Subcutaneous abdominal adipose tissue (tissue), 5 donors: ENCODE data around the gene ISM1.
A peak's percentile ranks its signal among the peaks of the same experiment; 100 is the strongest.

ENCODE experiments used
- H3K27ac ChIP-seq: one replicate; pipeline ENCODE4 v1.7.0; 2013; ENCODE audit warnings: low read depth, mild to moderate bottlenecking, inconsistent platforms, low read length, moderate library complexity
- H3K27me3 ChIP-seq, 5 donors: one replicate each; pipeline ENCODE4 v1.7.0; 2013; ENCODE audit warnings: low read length in 5 of 5, inconsistent platforms in 1 of 5; ENCODE audit not compliant: control insufficient read depth in 5 of 5, insufficient read depth in 4 of 5
- H3K36me3 ChIP-seq, 5 donors: one replicate each; pipeline ENCODE4 v1.7.0; 2013; ENCODE audit warnings: low read length in 5 of 5; ENCODE audit not compliant: control insufficient read depth in 5 of 5, insufficient read depth in 5 of 5
- H3K4me1 ChIP-seq, 5 donors: one replicate each; pipeline ENCODE4 v1.7.0; 2013; ENCODE audit warnings: low read length in 5 of 5, mild to moderate bottlenecking in 3 of 5, moderate library complexity in 1 of 5; ENCODE audit not compliant: control insufficient read depth in 5 of 5, insufficient read depth in 5 of 5
- H3K4me3 ChIP-seq, 5 donors: one replicate each; pipeline ENCODE4 v1.7.0; 2013; ENCODE audit warnings: low read length in 5 of 5, low read depth in 1 of 5
- H3K9ac ChIP-seq, 5 donors: one replicate each; pipeline ENCODE4 v1.7.0; 2013; ENCODE audit warnings: low read length in 5 of 5, mild to moderate bottlenecking in 4 of 5, moderate library complexity in 3 of 5
- H3K9me3 ChIP-seq, 5 donors: one replicate each; pipeline ENCODE4 v1.7.0; 2013; ENCODE audit warnings: low read length in 5 of 5; ENCODE audit not compliant: control insufficient read depth in 5 of 5
- donor health status: healthy.
- donor health status: healthy.
- donor health status: healthy.
- donor health status: healthy.
- donor health status: healthy.

ISM1 gene

DNA sequence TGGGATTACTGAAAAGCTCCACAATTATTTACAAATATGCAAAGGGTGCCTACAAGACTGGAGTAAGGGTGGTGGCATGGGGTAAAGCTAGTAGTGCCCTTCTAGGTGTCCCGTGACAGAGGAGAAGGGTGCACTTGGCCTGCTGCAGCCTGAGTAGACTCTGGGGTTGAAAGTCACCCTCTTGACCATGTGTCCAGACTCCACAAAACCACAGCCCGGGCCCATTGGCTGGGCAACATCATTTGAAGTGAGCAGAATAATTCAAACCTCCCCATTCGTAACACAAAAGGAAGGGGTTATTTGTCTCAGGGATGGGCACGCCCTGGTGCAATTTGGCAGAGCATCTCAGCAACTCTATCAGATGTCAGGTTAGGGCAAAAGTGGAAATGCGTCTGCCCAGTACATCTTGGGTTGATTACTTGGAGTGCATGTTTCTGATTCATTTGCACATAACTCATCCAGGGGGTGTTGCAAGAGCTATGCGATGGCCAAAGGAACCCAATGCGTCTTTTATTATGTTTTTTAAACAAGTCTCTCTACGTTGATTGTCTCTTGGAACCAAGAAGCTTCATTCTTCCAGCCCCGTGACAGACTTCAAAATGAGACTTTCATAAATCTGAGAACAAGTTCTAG is 56.7 kb downstream of the ISM1 start:
- Histone ChIP-seq H3K27me3 (peaks cover 0 to 4% (median 0%) of the 10 kb centered on the region in 5 donors), H3K4me1 (peaks cover 0 to 8% (median 0%) of the 10 kb centered on the region in 5 donors), H3K4me3 (no peak overlapping the region), H3K9me3 (peaks cover 0 to 3% (median 0%) of the 10 kb centered on the region in 5 donors), H3K27ac (peak overlapping the region; percentile 30), H3K36me3 (peaks cover 0 to 3% (median 0%) of the 10 kb centered on the region in 5 donors), H3K9ac (no peak overlapping the region)

DNA sequence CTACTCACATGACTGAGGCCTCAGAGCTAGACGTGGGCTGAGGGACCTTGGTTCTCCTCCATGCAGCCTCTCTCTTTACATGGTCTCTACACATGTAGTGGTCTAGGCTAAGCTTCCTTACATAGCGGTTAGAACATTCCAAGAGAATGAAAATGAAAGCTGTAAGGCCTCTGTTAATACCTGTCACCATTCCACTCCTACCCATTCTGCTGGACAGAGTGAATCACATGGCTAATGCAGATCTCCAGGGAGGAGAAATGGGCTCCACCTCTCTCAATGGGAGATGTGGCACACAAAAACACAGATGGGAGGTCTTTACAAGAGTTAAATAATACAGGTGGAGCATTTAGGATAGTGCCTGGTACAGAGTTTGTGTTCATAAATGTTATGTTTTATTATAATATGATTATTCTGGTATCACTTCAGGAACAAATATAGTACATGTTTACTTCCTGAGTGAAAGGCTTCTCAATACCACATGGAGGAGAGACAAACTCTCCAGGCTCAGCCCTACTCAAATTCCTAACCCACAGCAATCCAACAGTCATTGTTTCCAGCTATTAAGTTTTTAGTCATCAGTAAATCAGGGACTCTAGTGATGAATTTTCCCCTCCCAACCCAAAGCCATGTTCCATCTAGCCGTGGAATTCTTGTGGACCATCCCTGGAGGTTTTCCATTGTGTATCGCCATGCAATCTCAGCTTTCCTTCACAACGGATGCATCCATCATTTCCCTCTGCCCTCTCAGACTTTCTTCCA is 57.9 kb downstream of the ISM1 start:
- Histone ChIP-seq H3K27me3 (peaks cover 0 to 4% (median 0%) of the 10 kb centered on the region in 5 donors), H3K4me3 (no peak overlapping the region), H3K36me3 (peaks cover 0 to 3% (median 0%) of the 10 kb centered on the region in 5 donors), H3K9ac (no peak overlapping the region), H3K9me3 (peaks cover 0 to 3% (median 0%) of the 10 kb centered on the region in 5 donors), H3K27ac (no peak overlapping the region), H3K4me1 (peaks cover 0 to 7% (median 0%) of the 10 kb centered on the region in 5 donors)

DNA sequence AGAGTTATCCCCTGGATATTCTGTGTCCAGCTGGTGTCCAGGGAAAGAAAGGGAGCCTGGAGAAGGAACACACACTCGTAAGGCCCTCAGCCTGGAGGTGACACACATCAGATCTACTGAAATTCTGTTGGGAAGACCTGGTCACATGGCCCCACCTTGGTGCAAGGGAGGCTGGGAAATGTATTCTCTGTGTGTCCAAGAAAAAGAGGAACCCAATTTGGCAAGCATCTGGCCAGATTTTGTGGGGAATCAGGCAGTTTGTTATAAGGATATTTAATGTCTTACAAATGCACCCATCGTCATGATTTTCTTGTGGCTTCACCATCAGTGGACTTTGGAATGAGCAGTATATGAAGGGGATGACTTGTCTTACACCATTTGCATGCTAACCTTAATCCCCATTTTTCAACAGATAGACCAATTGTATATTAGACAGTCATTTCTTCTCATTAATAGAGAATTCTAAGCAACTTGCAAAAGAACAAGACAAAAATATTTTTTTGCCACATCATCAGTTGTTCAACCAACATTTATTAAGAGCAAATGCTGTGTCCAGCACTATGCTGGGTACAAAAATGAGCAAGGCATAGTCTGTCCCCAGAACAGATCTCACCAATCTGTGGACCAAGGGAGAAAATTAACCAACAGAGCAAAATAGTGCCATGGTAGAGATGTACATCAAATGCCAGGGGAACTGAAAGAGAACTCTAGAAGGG is 59.7 kb downstream of the ISM1 start:
- Histone ChIP-seq H3K9ac (no peak overlapping the region), H3K4me1 (peaks cover 0 to 7% (median 0%) of the 10 kb centered on the region in 5 donors), H3K27me3 (peaks cover 0 to 3% (median 0%) of the 10 kb centered on the region in 5 donors), H3K27ac (no peak overlapping the region), H3K9me3 (peaks cover 0 to 3% (median 0%) of the 10 kb centered on the region in 5 donors), H3K36me3 (peaks cover 0 to 3% (median 0%) of the 10 kb centered on the region in 5 donors), H3K4me3 (no peak overlapping the region)

DNA sequence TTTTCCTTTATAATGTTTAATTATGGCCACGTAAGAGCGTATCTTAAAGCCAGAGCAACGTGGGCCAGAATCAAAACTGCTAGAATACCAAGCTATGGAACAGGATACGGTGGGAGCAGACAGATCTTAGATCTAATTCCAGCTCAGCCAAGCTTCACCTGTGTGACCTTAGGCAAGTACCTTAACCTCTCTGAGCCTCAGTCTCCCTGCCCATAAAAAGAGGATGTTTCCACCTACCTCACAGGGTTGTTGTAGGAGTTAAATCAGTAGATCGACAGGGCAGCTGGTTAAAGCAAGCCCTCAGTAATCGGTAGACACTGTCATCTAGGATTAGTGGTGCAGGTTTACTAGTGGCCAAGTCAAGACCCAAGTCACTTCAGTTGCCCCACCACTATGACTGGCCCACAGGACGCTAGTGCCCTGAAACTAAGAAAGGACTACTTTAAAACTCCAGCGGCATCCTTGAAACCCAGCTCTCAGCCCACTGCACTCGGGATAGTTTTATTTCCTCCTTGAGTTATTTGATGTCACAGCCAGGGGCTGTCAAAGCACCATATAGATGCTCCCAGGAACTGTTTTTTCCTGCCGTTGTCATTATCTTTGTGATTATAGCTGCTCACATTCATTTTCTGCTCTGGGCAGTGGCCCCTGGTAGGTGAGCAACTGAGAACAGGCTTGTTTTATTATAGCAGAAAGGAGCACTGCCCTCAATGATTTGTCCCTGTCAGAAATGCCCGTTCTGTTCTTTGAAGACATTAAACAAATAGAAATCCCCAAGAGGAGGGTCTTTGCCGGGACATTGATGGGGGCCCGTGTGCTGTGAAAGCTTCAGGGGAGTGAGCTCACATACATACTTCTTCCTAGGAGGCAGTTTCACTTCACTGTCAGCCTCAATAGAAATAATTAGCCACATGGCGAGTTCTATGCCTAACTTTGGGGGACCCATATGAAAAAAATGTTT is 63.1 kb downstream of the ISM1 start:
- H3K36me3 ChIP-seq, result peaks cover 0 to 3% (median 0%) of the 10 kb centered on the region in 5 donors
- no peaks in the 10 kb centered on the region for H3K4me1 ChIP-seq
- H3K27me3 ChIP-seq, result no peaks in the 10 kb centered on the region
- no peak overlapping the region for H3K4me3 ChIP-seq
- H3K9me3 ChIP-seq, result peaks cover 0 to 3% (median 0%) of the 10 kb centered on the region in 5 donors
- no peak overlapping the region for H3K27ac ChIP-seq
- no peak overlapping the region for H3K9ac ChIP-seq

DNA sequence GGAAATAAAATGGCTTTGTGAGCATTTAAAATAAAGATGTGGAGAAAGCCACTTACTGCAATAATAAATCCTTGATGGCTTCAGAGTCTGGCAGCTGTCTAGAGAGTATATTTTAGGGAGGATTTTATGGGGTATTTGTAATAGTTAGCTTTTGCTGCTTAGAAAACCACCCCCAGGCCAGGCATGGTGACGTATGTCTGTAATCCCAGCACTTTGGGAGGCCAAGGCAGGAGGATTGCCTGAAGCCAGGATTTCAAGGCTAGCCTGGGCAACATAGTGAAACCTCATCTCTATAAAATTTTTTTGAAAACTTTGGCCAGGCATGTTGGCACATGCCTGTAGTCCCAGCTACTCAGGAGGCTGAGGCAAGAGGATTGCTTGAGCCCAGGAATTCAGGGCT is 63.8 kb downstream of the ISM1 start:
- H3K4me3 ChIP-seq, result no peak overlapping the region
- H3K9me3 ChIP-seq, result peaks cover 0 to 3% (median 0%) of the 10 kb centered on the region in 5 donors
- no peak overlapping the region for H3K27ac ChIP-seq
- H3K9ac ChIP-seq, result no peak overlapping the region
- H3K36me3 ChIP-seq, result peaks cover 0 to 3% (median 0%) of the 10 kb centered on the region in 5 donors
- H3K27me3 ChIP-seq, result no peaks in the 10 kb centered on the region
- no peaks in the 10 kb centered on the region for H3K4me1 ChIP-seq

DNA sequence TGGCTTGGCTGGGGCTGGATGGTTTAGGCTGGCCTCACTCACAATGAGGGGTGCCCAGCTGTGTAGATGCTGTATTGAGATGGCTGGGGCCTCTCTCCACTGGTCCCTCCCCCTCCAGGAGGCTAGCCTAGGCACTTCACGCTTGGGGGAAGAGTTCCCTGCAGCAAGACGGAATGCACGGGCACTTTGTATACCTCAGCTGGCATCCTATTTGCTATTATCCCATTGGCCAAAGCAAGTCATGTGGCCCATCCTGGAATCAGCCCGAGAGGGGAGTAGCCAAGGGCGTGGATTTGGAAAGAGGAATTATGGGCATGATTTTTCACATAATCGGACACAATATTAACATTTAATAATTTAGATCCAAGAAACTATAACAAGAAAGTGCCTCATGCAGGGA is 64.3 kb downstream of the ISM1 start:
- no peaks in the 10 kb centered on the region for H3K27me3 ChIP-seq
- no peaks in the 10 kb centered on the region for H3K4me1 ChIP-seq
- H3K27ac ChIP-seq, result no peak overlapping the region
- H3K9me3 ChIP-seq, result peaks cover 0 to 2% (median 0%) of the 10 kb centered on the region in 5 donors
- no peak overlapping the region for H3K9ac ChIP-seq
- peaks cover 0 to 3% (median 0%) of the 10 kb centered on the region in 5 donors for H3K36me3 ChIP-seq
- no peak overlapping the region for H3K4me3 ChIP-seq

DNA sequence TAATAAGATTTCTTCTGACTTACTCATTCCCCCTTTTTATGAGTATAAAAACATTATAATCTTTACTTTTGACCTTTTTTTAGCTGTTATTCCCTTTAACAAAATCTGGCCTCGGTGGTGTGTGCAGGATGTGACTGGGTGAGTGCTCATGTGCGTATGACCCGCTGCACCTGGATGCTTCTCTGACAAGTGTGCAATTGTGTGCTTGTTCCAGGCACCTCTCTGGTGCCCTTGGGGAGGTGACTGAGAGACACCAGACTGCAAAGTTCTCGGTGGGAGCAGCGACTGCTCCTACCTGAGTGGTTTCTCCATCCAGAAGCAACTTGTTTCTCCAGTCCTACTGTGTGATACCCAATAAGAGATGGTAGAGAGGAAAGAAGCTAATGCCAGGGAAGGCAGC is 65.0 kb downstream of the ISM1 start:
- no peaks in the 10 kb centered on the region for H3K4me1 ChIP-seq
- H3K9ac ChIP-seq, result no peak overlapping the region
- peaks cover 0 to 3% (median 0%) of the 10 kb centered on the region in 5 donors for H3K36me3 ChIP-seq
- no peaks in the 10 kb centered on the region for H3K27me3 ChIP-seq
- no peaks in the 10 kb centered on the region for H3K9me3 ChIP-seq
- no peak overlapping the region for H3K4me3 ChIP-seq
- H3K27ac ChIP-seq, result no peak overlapping the region

DNA sequence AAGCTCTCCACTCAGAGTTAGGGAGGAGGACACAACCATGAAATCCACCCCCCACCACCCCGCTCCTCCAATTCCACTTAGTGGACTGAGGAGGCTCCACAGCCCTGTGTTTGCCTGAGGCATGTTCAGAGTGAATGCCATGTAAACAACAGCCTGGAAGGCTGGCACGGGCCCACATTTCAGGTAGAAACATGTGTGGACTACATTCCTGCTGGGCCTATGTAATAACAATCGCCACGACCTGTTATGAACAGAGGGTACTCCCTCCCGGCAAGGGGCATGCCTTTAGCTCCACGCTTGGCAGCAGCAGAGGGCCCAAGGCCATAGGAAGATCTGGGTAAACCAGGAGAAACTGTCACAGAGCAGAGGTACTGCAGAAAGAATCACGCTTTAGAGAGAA is 65.5 kb downstream of the ISM1 start:
- Histone ChIP-seq H3K9me3 (no peaks in the 10 kb centered on the region), H3K27me3 (no peaks in the 10 kb centered on the region), H3K36me3 (peaks cover 0 to 1% (median 0%) of the 10 kb centered on the region in 5 donors), H3K4me1 (no peaks in the 10 kb centered on the region), H3K9ac (no peak overlapping the region), H3K4me3 (no peak overlapping the region), H3K27ac (no peak overlapping the region)

DNA sequence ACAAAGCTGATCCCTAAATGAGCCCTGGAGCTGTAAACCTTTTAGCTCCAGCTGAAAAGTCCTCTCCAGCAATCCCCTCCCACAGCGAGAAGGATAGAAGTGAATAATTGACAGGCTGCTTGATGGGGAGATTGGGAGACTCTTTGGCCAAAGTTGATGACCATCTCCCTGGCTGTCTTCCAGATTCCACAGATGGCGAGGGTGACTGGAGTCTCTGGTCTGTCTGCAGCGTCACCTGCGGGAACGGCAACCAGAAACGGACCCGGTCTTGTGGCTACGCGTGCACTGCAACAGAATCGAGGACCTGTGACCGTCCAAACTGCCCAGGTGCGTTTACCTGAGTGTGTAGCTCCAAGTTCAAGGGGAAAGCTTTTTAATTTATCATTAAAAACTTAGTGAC is 67.3 kb downstream of the ISM1 start:
- Histone ChIP-seq H3K27ac (no peak overlapping the region), H3K27me3 (no peaks in the 10 kb centered on the region), H3K36me3 (peaks cover 0 to 2% (median 0%) of the 10 kb centered on the region in 5 donors), H3K9ac (no peak overlapping the region), H3K4me1 (no peaks in the 10 kb centered on the region), H3K4me3 (no peak overlapping the region), H3K9me3 (no peaks in the 10 kb centered on the region)
